Occipital lobe (tissue), 2 donors: Measurements from ENCODE around the gene ISCA2. TPM values are rescaled to one million over a fixed set of nuclear protein-coding genes. Genes with fewer than 3 reads are reported as not detected.
"Not testable (repeated sequence)": the region's sequence is repeated elsewhere in the genome, so short reads cannot be mapped to it uniquely, and the experiment has no call there.

Experiments used
- DNase-seq: peaks from one replicate; lab custom pipeline; 2025; lab: John Stamatoyannopoulos, UW
- total RNA-seq: library from RNA; depleted of rRNA; stranded (reverse); fragments of >200 nt; gene quantifications from one replicate; pipeline ENCODE4 v1.2.3, GENCODE V29; 2014

The ISCA2 gene, protein sequence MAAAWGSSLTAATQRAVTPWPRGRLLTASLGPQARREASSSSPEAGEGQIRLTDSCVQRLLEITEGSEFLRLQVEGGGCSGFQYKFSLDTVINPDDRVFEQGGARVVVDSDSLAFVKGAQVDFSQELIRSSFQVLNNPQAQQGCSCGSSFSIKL
- 20.1 TPM for total RNA-seq

DNA sequence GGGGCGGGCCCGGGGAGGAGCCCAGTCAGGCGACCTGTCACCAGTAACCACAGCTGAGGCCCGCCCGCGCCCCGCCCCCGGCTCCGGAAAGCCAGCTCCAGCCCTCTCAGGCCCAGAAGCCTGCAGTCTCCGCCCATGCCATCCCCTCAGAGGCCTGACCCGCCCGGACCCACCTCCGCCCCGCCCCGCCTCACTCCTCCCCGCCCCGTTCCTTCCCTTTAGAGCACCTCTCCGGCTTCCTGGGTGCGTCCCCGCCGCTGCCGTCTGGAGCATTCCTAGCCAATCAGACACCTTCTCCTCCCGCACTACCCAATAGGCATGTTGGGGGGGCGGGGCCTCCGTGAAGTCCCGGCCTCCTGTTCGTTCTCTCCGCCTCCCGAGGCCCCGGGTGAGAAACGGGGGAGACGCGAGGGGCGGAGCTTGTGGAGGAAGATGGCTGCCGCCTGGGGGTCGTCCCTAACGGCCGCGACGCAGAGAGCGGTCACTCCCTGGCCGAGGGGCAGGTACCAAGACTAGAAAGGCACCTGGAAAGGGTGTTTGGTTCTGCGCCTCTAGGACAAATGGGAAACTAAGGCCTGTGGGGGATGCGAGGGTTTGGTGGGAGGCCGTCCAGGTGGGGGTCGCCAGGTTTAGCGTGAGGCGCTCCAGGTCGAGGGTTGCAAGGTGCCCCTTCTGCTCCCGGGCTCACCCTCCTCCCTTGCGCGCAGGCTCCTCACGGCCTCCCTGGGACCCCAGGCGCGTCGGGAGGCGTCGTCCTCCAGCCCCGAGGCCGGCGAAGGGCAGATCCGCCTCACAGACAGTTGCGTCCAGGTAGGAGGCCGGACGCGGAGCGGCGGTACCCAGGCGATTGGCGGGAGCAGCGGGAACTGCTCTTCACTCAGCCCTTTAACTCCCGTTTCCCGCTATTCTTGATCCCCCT is at the start of gene ISCA2:
TSS of gene ISCA2 (plus strand) at position 423 of the 919 bp plus-strand sequence. CDS start at position 433, 10 bp downstream.
- peak; percentile 99 for DNase-seq

DNA sequence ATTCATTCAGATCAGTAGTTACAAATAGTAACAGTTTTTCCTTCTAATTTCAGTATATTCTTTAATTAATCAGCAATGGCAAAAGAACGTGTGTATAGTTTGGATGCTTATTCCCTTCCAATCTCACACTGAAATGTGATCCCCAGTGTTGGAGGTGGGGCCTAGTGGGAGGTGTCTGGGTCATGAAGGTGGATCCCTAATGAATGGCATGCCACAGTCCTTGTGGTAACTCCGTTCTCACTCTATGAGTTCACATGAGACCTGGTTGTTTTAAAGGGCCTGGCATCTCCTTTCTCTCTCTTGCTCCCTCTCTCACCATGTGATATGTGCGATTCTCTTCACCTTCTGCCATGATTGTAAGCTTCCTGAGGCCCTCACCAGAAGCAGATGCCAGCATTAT is 48.7 kb upstream of the ISCA2 start:
- no peak for DNase-seq

DNA sequence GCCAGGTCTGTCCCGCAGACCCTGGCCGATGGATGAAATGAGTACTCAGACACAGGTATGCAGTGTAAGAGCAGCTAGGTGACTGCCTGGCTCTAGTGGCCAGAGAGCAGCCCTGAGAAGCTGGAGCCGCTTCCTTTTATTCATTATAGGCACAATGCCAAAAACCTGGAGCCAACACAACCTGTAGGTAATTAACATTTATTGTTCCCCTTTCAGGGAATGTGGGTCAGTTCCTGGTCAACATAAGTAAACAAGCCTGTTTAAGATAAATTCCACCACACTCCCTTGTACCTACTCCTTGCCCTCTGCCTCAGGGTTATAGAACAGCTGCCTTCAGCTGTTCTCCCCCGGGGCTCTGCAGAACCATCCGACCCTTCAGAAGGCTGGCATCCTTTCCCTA is 39.2 kb upstream of the ISCA2 start:
- DNase-seq: not testable (repeated sequence)

DNA sequence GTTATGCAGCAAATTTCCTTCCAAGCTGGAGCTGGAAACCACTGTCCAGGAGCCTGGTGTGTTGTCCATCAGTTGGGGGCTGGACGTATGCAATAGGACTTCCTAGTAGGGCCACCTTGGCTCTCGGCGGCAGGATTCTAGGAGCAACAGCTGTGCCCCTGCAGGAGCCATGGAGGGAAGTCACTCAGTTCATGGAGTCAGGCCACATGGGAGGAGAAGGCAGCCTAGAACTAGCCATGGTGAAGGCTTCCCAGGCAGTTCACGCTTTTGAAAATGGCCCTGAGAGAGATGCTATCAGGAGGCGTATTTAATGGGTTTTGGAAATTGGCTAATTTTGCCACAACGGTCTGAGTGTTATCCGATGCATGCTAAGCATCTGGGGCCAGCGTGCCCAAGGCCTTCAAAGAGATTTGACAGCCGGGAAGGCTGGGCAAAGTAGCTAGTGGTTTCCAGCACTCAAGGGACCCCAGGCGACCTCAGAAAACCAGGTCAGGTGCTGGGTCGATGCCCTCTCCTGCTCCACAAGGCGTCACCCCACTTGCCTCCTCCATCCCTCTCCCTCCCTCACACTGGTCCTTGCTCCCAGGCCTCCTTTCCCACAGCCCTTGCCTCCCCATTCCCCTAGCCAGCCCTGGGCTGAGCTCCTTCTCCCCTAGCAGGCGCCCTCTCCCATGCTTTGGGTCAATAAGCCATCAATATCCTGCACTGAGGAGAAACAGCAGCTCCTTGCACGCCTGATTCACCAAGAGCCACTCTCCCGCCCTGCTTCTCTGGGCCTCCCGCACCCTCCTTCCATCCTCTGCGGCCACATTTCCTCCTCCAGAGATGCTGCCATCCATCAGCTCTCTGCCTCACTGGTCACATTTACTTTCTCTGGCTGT is 36.6 kb upstream of the ISCA2 start:
- no peak for DNase-seq

DNA sequence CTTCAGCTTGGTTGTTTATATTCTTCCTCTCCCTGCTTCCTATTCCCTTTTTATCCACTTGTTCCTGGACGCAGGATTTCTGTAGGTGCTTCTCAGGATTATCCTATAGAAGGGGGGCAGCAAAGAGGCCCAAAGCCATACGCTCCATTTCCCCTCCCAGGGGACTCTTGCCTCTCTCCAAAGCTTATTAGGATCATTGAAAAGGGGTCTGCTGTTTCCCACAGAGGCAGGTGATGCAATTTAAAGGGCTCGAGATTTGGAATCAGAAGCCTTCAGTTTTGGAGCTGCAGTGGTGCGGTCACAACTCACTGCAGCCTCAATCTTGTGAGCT is 36.0 kb upstream of the ISCA2 start:
- DNase-seq: no peak

DNA sequence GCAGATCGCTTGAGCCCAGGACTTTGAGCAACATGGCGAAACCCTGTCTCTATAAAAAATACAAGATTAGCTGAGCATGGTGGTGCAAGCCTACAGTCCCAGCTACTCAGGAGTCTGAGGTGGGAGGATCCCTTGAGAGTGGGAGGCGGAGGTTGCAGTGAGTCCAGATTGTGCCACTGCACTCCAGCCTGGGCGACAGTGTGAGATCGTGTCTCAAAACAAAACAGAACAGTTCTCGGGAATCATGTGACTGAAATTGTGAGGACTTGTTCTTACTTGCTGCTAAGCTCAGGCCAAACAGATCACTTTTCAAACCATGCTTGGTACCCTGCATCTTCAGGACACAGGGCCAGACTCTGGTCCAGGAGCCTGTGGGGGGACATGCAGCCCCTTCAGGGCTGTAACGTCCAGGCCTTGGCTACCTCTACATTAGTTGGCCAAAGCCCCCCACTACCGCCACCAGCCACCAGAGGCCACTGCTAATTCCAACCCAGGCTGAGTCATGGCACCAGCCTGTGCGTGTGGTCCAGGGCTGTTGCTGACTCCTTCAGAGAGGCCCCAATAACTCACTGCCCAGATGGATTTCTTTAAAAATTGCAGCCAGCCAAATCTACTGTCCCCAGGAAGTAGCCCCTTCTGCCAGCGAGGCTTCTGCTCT is 34.1 kb upstream of the ISCA2 start:
- DNase-seq: no peak

DNA sequence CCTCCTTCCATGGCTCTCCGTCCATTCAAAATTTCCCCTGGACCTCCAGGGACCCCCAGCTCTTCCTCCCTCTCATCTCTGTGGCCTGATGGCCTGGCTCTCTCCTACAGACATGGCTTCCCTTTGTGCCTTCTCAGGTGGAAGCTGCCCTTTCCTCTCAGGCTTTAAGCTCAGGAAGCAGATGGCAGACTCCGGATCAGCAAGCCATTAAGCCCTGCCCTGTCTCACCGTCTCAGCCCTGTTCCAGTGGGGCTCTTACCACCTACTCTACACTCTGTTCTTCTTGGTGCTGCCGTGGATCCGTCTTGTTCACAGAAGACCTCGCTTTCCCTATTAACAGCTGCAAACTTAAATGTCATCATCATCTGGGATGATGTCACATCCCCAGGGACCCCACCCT is 33.6 kb upstream of the ISCA2 start:
- no peak for DNase-seq

DNA sequence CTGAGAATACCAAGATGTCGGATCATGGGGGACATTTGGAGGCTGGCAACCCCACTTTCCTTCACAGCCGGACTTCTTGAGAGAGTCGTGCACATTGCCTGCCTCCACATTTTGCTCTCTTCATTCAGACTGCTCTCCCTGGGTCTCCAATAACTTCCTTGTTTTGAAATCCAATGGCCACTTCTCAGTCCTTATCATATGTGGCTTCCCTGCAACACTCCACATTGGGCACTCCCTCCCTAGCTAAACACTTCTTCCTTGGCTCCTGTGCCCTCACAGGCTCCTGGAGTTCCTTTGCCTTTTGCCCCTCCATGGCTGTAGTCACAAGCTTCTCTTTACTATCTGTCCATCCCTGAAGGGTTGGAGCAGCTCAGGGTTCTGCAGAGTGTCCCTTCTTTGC is 30.6 kb upstream of the ISCA2 start:
- no peak for DNase-seq

DNA sequence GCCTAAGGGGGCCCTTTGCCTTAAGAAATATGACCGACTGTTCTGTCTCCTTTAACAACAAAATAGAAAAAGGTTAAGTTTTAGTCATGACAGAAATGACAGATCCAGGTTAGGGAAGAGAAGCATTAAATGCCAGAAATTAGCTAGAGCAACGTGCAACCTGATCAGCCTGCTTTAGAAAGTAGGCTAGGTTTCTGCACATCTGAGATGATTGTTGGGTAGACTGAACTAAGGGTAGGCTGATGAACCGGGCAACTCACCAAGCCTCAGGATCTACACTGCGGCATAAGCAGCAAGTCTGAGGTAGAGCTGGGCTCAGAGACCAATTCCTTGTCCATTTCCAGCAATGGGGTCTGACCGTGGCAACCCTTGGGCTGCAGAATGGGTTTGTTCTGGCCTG is 29.9 kb upstream of the ISCA2 start:
- no peak for DNase-seq

DNA sequence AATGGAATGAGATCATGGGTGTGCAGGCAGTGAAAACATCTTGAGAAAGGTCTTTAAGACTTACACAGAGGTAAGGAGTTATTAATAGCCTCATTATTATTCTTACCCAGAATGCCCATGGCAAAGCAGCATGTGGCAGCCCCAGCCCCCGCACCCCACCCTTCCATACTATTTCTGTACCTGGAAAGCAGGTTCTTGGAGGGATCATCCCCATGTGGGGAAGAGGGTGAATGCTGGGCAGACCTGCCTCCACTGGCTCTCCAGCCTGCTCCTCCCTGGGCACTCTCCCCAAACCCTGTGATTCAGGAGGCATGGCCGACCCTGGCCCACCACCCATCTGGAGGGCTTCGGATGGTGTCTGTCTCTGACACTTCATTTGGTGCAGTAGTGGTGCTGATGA is 28.8 kb upstream of the ISCA2 start:
- DNase-seq: no peak

DNA sequence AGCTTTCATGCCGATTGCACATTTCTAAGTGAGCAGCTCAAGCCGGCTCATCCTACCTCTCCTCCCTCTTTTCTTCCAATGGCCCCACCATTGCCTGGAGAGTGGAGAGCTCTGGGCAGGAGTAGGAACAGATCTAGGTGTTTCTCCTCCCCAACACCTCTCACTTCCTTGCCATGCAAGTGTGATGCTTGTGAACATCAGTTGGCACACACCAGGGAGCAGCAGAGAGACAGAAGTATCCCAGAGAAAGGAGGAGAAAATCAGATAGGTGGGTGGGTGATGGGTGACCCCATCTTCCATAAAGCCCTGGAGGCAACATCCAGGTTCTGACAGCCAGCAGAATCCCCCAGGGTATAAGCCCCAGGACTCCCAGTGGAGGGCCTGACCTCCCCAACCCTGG is 28.2 kb upstream of the ISCA2 start:
- DNase-seq: no peak

DNA sequence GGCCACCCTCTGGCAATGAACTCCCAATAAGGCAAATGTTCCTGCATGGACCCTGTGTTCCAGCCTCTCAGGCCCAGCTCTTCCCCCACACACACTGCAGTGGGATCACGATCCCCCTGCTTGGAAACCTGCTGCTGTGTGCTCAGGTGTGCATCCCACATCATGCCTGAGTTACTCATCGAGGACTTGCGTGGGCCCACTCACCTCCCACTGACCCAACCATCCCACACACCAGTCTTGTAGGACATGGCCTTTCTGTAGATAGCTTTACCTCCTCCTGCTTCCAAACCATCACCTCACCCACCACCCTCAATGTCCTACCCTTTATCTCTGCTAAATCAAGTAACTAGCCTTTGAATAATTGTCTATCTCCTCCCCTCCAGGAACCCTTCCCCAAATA is 25.1 kb upstream of the ISCA2 start:
- no peak for DNase-seq

DNA sequence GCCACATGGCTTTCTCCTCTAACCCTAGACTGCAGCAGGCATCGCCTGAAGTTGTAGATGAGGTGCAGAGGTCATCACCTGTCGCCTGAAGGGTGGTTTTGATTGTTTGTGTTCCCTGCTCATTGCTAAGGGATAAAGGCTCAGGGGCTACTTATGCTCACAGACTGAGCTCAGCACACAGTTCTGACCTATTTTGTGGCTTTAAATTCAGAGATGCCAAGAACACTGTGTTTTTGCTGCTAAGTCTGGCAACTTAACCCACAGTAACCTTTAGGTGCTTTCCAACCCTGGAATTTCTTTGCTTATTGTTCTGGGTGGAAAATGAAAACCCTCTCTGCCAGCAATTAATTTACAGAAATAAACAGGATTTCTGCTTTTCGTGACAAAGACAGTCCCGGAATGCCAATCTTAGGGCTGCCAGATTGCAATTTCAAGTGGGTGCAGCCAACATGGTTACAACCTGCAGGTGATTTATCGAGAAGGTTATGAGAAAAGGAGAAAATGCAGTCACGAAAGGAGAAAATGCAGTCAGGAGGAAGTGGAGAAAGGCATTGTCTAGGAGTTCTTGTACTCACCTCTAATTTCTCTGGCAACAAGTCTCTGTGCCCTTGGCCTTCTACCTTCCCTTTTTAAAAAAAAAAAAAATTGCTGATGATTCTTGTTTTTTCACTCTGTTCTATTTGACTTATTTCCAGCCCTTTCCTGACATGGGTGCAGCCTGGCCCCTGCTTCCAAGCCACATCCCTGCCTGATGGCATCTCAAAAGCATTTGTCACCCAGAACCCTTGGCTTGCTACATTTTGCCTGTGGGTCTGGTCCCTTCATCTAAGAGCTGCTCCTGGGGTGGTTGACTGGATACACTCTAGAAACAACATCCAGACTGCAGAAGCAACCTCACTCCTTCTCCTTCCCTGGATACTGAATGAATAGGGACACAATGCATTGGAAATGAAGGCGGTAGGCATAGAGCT is 23.7 kb upstream of the ISCA2 start:
- DNase-seq: no peak

DNA sequence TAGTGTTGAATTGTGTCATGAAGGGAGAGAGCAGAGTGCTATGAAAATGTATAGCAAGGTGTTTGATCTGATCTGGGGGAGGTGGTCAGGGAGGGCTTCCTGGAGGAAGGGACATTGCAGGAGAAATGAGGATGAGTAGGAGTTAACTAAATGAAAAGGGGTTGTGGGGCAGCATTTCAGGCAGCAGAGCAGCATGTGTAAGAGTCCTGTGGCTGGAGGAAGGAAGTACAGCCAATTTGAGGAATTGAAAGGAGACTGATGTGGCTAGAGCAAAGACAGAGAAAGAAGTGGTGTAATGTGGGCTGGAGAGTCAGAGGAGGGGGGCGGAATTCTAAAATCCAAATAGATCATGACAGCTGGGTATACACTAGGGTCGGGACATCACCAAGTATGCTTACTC is 21.0 kb upstream of the ISCA2 start:
- DNase-seq: no peak

DNA sequence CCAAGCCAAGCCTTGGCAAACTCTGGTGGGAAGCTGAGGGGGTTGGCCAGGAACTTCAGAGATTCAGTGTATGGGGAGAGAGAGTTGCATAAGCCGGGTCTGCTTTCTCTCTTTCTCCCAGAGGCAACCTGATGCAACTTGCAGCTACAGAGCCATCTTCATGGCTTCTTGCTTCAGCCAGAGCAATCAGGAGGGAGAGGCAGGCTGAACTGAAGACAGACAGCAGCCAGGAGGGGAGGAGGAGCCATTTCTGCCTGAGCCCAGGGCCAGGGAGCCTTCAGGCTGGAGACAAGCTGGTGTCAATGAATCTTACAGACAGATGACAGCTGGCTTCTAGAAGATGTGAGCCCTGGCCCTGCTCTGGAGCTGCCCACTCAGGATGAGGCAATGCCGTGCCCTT is 19.2 kb upstream of the ISCA2 start:
- DNase-seq: no peak

DNA sequence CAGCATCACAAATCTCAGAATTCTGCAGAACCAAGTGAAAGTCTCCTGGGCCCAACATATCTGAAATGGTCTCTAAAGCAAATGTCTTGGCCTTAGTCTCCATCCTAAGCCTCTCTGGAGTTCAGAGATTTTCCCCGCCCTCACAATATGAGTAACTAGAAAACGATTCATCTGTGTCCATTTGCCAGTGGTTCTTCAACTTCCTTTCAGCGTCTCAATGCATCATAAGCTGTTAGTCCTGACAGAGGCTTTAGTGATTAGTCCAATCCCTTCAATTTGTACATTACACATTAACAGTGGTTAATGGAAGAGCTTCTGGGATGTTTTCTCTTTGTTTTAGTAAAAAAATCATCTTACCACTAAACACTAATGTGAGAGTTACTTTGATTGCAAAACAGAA is 17.9 kb upstream of the ISCA2 start:
- no peak for DNase-seq

DNA sequence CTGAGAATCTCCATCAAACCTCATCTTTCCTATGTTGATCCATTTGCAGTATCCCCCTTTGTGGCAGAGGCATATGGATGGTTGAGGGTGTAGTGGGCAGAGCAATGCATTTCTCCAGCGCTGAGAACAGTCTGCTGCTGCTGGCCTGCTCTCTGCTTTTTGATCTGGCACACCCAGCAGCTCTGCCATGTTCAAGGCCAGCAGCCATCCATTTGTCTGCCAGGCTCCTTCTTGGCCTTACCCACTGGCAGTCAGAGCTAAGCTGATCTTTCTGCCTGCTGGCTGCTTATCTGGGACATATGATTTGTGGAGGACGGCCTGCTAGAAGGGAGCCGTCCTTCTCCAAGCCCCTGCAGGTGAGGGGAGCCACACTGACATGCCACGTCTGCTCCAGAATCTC is 17.5 kb upstream of the ISCA2 start:
- DNase-seq: no peak

DNA sequence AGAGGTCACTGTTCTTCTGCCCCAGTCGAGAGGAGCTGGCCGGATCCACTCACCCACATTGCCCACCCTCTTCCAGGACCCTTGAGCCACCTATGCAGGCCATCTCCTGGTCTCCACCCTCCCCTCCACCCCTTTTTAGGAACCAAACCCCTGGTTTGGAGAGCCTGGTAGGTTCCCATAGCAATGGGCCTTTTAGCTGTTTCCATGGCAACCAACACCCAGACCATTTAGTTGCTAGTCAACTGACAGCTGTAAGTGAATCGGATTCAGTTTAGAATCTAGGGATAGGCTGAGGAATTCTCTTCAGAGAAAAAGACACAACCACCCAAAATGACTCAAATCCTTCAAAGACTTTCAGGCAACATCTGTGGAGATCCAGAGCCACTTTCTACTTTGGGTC is 17.0 kb upstream of the ISCA2 start:
- peak; percentile 8 for DNase-seq

DNA sequence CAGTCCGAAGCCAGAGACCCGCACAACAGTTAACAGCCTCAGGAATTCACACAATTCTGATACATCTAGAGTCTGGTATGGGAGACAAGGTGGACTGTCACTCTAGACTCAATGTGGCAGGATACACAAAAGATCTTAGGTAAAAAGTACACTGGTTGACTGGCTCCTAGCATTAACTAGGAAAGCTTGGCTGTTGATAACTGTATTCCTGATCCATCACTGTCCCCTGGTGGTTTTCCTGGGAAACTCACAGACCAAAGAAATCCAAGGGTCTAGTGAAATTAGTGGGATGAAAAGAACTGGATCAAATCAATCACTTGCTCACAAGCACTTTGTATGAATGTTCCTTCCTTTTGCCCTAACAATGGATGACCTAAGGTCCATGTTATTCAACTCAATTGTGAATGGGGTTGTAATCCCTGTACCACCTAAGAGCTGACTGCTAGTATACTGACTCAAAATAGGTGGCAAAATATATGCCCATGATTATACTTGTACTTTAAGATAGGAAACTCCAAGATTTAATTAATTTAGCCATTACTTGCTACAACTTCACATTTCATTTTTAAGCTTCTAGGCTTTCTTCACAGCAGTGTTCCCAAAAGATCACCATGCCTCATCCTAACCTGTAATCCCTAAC is 14.4 kb upstream of the ISCA2 start:
- no peak for DNase-seq

DNA sequence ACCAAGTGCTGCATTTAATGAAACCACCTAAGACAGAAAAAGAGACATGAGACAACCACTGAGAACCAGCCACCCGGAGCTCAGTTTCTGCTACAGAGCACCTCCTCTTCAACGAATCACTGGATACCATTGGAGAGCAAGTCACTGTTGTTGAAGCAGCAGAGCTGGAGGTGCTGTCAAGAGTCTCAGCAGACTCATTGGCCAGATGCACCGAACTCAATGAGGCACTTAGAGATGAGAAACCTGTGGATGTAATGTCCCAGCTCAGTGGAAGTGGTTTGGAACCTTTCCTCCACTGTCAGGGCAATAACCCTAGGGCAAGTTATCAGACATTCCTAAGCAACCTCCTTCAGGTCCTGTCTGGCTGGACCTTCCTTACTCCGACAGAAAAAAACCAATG is 13.5 kb upstream of the ISCA2 start:
- DNase-seq: no peak
